DOHH2 (cell line): Measurements from ENCODE around the gene AGBL1.

Source experiments
- CTCF ChIP-seq: fragments of 200-600 bp; sonication (generic); IDR thresholded peaks from one replicate; pipeline ENCODE4 v1.5.1; 2014; ENCODE audit warnings: antibody characterized with exemption, mild to moderate bottlenecking, low read depth, low read length; ENCODE audit not compliant: poor library complexity, severe bottlenecking
- EZH2phosphoT487 ChIP-seq: fragments of 200-600 bp; sonication (generic); IDR thresholded peaks from 2 replicates; pipeline ENCODE4 v1.6.1; 2017; ENCODE audit warnings: borderline replicate concordance, mild to moderate bottlenecking, antibody characterized with exemption, low read length, moderate library complexity, mixed read lengths

GRCh38 chr15:86165265-86166211, 85.9 kb downstream of the AGBL1 start:
- TF ChIP-seq CTCF (no peak), EZH2phosphoT487 (no peak)
